HG03432 (cell line): Measurements from ENCODE around the gene ZC3H15.

Source experiments
- ATAC-seq: cut with Tn5 transposase; IDR thresholded peaks from one replicate; pipeline ENCODE4 v1.9.1; 2021; ENCODE audit warnings: mild to moderate bottlenecking, moderate library complexity; ENCODE audit not compliant: unreplicated experiment

The ZC3H15 gene

DNA sequence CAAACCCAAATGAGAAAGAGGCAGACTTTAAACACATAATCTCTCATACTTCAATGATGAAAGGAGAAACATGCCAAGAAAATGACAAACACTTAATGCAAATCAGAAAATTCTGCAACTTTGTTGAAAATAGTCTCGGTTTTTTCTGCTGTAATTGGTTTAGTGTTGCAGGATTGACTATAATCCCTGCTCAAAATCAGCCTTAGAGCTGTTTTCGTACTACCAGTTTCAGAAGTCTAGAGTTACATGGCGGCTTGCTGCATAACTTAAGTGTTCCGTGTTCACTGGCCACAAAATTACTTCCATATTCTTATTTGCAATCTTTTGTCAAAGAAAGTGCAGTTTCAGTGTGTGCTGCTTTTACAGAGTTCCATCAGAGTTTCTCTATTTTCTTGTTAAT is 54.9 kb downstream of the ZC3H15 start:
- no peak for ATAC-seq

GRCh38 chr2:186542002-186542401 is 55.9 kb downstream of the ZC3H15 start:
- ATAC-seq, result no peak

GRCh38 chr2:186543561-186544131 is 57.6 kb downstream of the ZC3H15 start:
- ATAC-seq, result no peak

DNA sequence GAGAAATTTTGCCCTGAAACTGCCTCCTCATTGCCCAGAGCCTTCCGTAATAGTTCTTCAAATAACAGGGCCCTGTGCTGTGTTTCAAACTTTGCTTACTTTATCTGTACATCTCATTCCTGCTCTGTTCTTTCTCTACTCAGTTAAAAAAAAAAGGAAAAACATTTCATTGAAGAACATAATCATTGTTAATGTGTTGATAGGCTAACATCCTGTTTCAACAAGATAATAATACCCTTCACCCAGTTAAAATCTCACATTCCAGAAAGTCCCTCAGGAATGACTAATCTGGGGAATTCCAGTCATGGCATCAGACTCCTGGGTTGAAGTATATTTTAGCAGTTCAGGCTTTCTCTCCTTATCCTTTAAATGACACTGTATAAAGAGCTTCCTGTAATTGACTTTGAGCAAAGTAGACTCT is 58.2 kb downstream of the ZC3H15 start:
- peak; percentile 63 for ATAC-seq

GRCh38 chr2:186546846-186547245 is 60.8 kb downstream of the ZC3H15 start:
- ATAC-seq, result no peak

- ATAC-seq, result no peak
Observed at GRCh38 chr2:186551323-186552050, 65.4 kb downstream of the ZC3H15 start.

- no peak for ATAC-seq
Observed at GRCh38 chr2:186554429-186554828, 68.4 kb downstream of the ZC3H15 start.

- no peak for ATAC-seq
Observed at GRCh38 chr2:186554850-186555671, 69.0 kb downstream of the ZC3H15 start.

GRCh38 chr2:186558512-186559276 is 72.6 kb downstream of the ZC3H15 start:
- no peak for ATAC-seq
